ENCODE data around the gene MCTP1.
"Not testable (repeated sequence)": the region's sequence is repeated elsewhere in the genome, so short reads cannot be mapped to it uniquely, and the experiment has no call there.

Gene MCTP1

DNA sequence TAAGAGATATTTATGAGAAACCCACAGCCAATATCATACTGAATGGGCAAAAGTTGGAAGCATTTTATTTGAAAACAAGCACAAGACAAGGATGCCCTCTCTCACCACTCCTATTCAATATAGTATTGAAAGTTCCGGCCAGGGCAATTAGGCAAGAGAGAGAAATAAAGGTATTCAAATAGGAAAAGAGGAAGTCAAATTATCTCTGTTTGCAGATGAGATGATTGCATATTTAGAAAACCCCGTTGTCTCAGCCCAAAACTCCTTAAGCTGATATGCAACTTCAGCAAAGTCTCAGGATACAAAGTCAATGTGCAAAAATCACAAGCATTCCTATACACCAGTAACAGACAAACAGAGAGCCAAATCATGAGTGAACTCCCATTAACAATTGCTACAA, 325.6 kb downstream of the MCTP1 start:
- not testable (repeated sequence) for DNase-seq (ENCODE audit: low read depth)

DNA sequence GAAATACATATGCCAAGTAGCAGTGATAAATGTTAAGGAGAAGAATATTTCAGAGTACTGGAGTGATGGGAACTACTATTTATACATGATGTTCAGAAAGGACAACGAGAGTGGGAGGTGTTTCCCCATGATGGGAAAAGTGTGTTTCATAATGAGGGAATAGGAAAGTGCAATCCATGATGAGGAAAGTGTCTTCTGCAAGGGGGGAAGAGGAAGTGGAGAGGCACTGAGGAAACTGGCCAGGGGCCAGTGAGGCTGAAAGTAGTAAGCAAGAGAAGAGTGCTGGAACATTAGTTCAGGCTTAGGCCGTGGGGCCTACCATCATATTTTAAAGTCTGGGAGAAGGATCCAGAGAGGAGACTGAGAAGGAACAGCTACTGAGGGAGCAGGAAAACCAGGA, 339.2 kb downstream of the MCTP1 start:
- no peak for DNase-seq (ENCODE audit: low read depth)

DNA sequence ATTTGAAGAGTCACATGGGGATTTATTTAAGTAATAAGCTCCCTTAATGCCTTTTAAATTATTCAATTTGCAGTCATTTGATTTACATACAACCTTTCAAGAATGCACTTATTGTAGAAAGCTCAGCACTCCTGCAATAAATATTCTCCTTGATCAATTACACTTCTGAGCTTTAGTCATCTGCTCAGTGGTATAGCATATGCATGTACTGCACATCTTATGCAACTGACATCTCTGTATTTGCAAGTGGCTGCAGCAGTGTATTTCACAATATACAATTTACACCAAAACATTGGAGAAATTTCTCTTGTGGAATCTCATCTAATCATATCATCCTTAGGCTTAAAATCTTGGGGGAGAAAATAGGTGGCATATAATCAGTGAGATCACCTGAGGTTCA, 340.7 kb downstream of the MCTP1 start:
- DNase-seq (ENCODE audit: low read depth): no peak

DNA sequence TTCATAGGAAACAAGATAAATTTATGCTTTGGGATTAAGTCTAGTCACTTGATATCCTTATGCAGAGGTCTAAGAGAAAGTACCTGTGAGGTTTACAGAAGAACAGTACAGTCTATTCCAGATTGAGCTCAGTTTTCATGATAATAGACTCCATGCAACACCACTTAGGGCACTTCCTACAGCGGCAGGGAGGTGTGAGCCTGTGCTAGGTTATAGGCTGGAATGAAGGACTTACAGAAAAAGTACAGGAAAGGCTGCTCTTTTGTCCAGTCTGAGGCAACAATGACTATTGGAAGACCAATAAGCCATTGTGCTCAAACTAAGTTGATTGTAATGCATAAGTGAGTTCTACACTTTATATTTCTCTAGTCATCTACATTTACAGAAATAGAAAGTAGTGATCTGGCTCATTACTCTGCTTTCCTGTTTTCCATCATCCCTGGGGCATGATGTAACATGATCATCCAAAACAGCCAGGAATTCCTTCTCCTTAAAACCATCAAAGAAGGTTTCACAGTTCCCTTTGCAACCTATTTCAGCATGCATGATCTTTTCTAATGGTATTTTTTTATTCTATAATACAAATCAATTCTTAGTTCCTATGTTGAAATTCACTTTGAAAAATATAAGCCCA, 343.7 kb downstream of the MCTP1 start:
- DNase-seq (ENCODE audit: low read depth): no peak

DNA sequence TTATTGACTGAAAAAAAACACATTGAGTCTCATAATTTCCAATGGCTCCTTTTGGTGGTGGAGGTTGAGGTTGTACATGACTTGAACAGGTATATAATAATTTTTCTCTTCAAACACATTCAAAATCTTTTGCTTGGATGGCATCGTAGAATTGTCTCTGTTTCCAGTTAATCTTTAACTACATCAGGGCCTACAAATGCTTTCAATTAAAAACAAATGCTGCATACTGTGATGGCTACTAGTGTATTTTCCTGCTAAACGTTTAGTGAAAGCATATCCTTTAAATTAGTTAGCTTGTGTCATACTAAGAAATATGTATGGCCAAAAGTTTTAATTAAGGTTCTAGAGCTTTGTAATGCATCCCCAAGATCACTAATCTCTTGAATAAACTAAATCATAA, 352.6 kb downstream of the MCTP1 start:
- no peak for DNase-seq (ENCODE audit: low read depth)

DNA sequence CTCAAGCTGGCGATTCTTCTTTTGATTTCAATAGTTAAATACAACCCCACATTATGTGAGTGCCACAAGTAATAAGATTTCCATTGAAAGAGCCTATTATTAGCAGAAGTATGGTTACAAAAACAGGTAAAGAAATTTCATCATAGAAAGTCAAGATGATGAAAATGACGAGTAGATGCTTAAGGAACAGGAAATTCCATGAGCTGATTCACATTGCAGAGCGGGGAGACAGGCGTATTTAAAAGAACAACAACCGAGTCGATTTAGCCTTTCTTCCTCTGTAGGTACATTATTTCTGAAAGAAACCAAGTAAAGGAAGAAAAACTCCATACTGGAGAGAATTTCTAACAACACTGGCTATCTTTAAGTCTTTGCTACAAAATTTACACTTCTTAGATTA, 356.0 kb downstream of the MCTP1 start:
- DNase-seq (ENCODE audit: low read depth): peak; percentile 38

DNA sequence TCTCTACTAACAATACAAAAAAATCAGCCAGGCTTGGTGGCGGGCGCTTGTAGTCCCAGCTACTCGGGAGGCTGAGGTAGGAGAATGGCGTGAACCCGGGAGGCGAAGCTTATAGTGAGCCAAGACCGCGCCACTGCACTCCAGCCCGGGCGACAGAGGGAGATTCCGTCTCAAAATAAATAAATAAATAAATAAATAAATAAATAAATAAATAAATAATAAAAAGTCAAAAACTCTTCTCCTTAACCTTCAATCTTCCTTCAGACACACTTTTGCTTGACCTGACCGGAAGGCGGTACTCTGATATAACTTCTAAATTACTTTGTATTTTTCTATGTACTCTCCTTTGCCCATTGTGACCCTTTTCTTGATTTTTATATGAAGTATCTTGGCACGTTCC, 364.3 kb downstream of the MCTP1 start:
- DNase-seq (ENCODE audit: low read depth): no peak

DNA sequence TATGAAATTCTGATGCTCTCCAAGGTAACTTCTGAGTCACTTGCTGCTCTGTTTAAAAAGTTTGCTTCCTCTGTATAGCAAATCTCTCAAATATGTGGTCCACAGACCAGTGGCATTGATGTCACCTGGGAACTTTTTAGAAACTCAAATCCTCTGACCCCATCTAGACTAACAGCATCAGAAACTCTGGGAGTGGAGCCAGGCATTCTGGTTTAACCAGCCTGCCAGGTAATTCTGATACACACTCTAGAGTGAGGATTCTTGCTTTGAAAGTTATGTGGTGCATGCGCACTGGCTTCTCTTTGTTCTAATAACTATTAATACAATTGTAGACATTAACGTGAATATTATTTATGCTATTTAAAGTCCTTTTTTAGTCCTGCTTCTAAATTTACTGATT, 368.3 kb downstream of the MCTP1 start:
- no peak for DNase-seq (ENCODE audit: low read depth)

DNA sequence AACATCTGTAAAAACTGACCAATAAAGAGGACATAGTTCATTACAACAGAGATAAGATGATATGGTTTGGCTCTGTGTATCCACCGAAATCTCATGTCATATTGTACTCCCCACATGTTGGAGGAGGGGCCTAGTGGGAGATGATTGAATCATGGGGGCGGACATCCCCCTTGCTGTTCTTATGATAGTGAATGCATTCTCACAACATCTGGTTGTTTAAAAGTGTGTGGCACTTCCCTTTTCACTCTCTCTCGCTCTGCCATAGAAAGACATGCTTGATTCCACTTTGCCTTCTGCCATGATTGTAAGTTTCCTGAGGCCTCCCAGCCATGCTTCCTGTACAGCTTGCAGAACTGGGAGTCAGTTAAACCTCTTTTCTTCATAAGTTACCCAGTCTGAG, 373.6 kb downstream of the MCTP1 start:
- no peak for DNase-seq (ENCODE audit: low read depth)

DNA sequence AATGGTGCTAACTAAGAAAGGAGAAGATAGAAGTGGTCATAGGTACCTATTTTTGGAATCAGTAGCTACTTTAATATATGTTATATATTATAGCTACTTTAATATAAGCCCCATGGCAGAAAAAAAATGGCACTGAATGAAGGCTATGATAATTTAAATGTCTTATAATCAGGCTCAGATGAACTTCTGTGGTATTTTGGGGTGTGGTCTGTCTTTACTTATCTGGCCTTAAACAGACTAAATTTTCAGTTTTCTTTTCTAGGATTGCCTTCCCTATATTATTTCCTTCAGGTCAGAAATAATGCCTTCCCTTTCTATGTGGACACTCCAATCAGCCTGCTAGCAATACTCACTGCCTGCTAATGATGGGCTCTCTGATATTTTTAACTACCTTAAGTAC, 374.2 kb downstream of the MCTP1 start:
- DNase-seq (ENCODE audit: low read depth): no peak

DNA sequence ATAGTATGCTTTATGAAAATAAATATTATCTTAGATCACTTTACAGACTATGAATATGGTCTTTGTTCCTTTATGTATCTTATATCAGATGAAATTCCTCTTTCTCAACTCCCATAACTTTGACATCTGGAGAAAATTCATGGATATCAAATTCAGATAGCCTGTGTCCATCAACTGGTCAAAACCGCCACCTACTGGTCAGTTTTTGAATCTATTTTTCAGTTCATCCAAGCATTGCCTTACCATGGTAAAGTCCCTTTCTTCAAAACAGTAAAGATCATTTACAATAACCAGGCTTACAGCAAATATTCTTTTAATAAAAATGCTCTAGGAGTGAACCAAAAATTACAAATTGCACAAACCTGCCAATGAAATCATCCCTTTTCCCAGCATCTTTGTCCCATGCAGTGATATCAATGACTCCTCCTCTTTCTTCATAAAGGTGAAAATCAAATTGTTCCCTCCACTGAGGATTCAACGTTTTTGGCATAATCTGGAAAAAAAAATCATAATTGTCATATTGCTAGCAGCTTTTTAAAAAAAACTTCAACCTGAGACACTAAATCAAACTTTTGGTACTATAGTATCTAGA, 375.9 kb downstream of the MCTP1 start:
- DNase-seq (ENCODE audit: low read depth): no peak

DNA sequence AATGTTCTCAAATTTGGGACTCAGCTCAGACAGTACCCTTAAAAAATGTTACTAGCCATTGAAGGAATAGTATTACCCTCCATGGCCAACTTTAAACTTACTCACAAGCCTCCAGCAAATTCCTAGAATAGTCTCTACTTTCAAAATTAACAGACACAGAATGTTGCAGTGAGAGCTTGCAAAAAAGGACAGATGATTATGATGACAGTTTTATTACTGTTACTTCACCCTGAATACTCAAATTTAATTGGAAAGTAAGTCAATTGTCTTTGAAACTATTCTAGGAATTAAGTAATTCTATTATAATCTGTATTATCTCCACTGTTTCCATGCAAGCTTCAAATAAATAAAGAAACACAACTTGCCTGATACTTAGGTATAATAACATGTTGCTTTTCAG, 378.1 kb downstream of the MCTP1 start:
- DNase-seq (ENCODE audit: low read depth): no peak

DNA sequence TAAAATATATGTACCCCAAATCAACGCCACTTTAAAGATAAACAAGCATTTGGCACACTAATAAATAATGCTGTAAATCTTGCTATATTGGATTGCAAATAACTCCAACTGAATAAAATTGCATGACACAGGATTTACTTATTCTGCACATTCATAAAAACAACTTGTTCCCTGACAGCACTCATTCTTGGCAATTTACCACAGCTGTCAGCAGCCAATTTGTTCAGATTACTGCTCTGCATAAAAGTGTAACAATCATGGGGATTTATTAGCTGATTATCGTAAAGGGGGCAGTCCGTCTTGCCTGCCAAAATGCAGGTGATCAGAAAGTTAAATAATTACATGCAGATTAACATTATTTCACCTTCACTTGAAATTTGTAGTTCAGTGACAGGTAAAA, 381.2 kb downstream of the MCTP1 start:
- no peak for DNase-seq (ENCODE audit: low read depth)

DNA sequence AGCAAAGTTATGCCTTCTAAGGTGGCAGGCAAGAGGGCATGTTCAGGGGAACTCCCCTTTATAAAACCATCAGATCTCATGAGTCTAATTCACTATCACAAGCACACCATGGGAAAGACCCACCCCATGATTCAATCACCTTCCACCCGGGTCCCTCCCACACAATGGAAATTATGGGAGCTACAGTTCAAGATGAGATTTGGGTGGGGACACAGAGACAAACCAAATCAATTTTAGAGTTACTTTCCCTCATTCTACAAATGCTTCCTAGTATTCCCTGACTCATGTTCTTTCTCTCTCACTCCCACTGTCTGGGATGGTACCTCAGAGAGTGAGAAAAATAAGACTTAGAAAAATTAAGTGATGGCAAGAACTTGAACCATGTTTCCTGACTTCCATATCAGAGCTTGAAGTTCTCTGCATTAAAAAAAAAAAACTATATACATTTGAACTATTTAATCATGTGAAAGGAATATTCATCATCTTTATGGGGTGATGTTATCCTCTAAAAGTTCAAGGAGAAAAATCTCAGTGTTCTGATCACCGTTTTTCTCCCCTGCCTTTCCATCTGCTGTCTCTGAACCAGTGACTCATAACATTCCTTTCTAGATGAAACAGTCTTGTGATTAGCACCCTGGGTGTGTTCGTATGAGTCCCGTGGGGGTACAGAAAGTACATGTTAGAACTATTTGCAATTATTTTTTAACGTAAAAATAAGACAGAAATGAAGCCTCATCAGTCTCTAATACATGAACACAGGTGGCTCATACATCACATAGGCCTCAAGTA, 383.5 kb downstream of the MCTP1 start:
- peak; percentile 68 for DNase-seq (ENCODE audit: low read depth)

DNA sequence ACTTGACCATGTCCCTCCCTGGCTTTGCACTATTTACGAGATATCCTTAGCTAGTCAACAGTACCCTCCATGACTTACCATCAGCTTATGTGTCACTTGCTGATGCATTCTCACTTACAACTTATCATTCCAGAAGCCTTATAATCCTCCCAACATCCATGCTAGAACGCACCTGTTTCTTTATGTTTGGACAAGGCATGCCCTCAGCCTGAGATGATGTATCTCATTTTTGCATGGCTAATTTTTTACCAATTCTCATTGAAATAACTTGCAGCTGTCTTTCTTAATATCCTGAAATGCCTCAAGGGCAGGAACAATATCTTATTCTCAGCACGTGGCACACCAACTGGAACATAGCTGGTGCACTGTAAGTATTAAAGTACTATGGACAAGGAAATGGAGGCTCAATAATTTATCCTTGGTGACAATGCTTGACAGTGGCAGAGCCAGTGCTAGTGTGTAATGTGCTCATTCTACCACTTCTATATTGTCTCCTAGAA, 384.8 kb downstream of the MCTP1 start:
- no peak for DNase-seq (ENCODE audit: low read depth)

DNA sequence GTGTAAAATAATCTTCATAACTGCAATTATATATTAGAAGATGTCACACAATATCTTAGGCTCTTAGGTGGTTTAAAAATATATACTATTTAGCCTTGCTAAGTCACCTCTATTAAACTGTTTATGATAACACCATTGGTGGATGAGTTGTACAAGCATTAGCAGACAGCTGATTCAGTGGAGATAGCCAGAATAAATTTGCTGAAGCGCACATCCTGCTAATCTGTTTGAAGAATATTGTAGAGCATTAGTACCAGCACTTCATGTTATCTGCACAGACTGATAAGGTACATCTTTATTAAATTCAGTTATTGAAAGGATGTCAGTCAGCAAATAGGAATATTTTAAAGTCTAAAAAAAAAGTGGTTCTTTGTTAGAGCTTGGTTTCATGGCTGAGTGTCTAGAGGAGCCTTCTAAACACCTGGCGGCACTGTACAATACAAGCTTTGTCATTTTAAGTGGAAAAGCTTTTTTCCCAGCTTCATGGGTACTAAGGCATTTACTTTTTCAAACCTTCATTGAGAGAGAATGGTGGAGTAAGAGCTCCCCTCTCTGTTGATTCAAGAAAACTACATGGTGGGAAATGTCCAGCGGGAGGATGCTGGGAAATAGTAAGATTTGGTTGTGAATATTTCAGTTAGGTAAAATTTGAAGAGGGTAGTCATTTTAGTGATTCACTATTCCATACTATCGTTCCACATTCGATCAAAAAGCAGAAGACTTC, 391.3 kb downstream of the MCTP1 start:
- no peak for DNase-seq (ENCODE audit: low read depth)

DNA sequence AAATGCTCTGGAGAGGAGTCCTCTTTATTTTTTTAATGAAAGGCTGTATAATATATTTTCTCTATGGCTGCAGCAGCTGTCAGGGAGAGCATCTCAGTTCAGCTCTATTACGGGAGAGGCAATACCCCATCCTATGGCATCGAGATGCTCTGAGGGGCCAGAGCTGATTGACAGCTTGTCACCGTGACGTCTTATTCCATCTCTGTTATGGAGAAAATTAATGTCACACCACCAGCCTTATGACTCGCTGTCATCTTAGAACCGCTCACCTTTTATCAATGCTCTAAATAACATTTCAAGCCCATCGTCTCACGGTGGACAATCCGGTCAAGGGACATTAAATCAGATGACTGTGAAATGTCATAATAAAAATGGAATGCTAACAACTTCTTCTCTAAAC, 392.9 kb downstream of the MCTP1 start:
- no peak for DNase-seq (ENCODE audit: low read depth)

DNA sequence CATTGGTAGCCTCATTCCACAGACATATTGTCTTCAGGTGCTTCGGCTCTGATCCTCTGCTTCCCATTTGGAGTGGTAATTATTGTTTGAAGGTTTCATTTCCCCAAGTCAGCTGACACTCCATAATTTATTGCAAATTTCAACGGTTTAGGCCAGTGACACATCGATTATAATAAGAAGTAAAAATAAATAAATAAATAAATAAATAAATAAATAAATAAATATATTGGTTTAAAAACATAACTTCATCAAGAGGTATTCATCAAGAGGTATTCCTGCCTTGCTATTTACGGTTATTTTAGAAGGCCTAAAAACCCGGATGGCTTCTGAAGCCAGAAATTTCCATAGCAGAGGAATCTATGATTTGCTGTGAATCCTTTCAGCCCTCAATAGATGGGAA, 393.3 kb downstream of the MCTP1 start:
- DNase-seq (ENCODE audit: low read depth): no peak

DNA sequence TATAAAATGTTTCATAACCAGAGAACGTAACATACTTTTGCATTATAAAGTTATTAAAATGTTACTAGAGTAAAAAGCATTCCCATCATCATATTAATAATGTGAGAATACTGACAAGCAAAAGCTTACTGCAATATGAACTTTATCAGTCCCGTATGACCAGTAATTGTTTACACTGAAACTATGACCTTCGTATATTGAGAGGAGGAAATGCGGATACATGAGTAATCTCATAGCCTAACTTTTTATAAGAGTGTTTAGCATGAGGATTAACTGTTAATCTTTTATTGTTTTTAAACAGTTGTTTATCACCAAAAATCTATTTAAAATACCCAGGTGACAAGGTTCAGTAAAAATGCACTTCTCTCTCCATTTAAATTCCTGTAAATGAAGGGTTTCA, 394.0 kb downstream of the MCTP1 start:
- no peak for DNase-seq (ENCODE audit: low read depth)

DNA sequence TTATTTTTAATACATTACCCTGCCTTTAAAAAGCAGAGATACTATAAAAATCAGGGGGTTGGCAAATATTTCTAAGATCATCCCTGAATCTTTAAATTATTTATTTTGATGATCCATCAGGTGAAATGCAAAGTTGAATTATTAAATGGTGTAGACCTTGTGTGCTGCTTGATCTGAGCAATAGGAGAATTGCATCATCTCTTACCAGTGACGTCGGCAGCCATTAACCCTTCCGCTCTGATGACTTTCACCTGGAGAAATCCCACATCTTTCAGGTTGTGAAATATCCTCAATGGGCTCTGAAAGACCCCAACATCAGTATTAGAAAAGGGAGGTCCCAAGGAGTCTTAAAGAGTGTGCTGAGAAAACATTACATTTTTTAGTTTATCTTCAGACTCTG, 396.2 kb downstream of the MCTP1 start:
- no peak for DNase-seq (ENCODE audit: low read depth)

DNA sequence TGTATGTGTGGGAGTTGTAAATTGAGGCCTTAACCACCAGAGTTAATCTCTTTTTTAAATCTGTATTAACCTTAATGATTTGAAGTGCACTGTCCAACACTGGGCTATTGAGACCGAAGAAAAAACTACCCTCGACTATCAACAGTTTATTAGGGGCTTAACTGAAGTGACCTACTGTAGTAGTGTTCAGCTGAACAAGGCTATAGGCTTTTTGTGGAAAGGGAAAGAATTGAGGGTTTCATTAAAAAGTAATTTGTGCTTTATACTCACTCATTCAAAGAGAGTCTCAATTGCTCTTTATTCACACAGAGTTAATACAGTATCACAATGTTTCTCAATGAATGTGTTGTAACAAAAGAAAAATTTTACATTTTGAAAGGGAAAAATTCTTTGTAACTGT, 399.0 kb downstream of the MCTP1 start:
- no peak for DNase-seq (ENCODE audit: low read depth)

DNA sequence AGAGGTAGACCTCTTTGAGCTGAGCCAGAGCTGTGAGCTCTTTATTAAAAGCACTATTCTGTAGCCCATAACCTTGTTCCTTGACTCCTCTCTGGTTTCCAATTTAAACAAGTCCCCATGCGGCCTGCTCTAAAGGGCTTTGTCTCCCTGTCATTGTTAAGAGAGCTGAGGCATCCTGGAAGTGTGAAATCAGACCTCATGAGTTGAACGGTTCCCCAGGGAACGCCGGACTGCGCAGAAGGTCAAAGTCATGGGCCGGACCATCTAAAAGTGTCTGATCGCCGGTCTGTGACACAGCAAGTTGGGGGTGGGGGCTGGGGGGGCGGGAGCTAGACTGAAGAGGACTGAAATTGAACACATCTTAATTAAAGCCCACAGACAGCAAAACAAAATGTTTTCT, 400.6 kb downstream of the MCTP1 start:
- DNase-seq (ENCODE audit: low read depth): no peak

DNA sequence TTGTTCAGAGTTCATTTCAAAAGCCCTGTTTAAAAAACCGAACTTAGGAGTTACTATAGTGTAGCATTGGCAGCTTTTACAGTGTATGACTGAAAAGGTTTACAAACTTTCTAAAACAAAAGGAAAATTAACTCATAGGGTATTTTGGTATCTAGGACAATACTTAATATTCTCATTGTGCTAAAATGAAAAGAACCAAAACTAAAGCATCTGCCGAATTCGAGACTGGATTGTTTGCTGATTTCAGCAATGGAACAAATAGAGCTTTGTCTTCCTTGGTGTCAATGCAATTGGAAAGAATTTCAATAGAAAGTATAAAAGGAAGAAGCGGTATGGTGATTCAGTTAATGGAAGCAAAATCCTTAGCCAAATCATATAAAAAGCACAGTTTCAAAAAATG, 412.4 kb downstream of the MCTP1 start:
- no peak for DNase-seq (ENCODE audit: low read depth)
